HG03439 (cell line): ENCODE results near the gene NACC2.

Experiments
- ATAC-seq: cut with Tn5 transposase; IDR thresholded peaks from one replicate; pipeline ENCODE4 v1.9.1; 2021; ENCODE audit warnings: mild to moderate bottlenecking, moderate library complexity; ENCODE audit not compliant: unreplicated experiment

The NACC2 gene

GRCh38 chr9:136002881-136003280 lies 92.2 kb downstream of the NACC2 start:
- ATAC-seq: no peak

- ATAC-seq: no peak
These were observed 92.9 kb downstream of the NACC2 start for GRCh38 chr9:136002215-136002614.

GRCh38 chr9:136001231-136001630 lies 93.9 kb downstream of the NACC2 start:
- no peak for ATAC-seq

GRCh38 chr9:135998410-135999071 lies 96.5 kb downstream of the NACC2 start:
- no peak for ATAC-seq

- no peak for ATAC-seq
These were observed 97.1 kb downstream of the NACC2 start for GRCh38 chr9:135998016-135998380.

GRCh38 chr9:135997090-135998015 lies 97.7 kb downstream of the NACC2 start:
- no peak for ATAC-seq

GRCh38 chr9:135995816-135996215 lies 99.3 kb downstream of the NACC2 start:
- ATAC-seq: no peak

- no peak for ATAC-seq
These were observed 100.4 kb downstream of the NACC2 start for GRCh38 chr9:135994501-135995192.

GRCh38 chr9:135993765-135994500 lies 101.2 kb downstream of the NACC2 start:
- no peak for ATAC-seq

GRCh38 chr9:135993409-135993742 lies 101.7 kb downstream of the NACC2 start:
- ATAC-seq: no peak

GRCh38 chr9:135992486-135993408 lies 102.3 kb downstream of the NACC2 start:
- ATAC-seq: no peak

GRCh38 chr9:135991771-135992170 lies 103.3 kb downstream of the NACC2 start:
- ATAC-seq: no peak

- ATAC-seq: no peak
These were observed 104.3 kb downstream of the NACC2 start for GRCh38 chr9:135990468-135991429.

GRCh38 chr9:135989722-135990467 lies 105.2 kb downstream of the NACC2 start:
- no peak for ATAC-seq

- ATAC-seq: no peak
These were observed 105.9 kb downstream of the NACC2 start for GRCh38 chr9:135989157-135989556.

- ATAC-seq: no peak
These were observed 106.6 kb downstream of the NACC2 start for GRCh38 chr9:135988493-135988892.

GRCh38 chr9:135987838-135988404 lies 107.2 kb downstream of the NACC2 start:
- no peak for ATAC-seq

- ATAC-seq: no peak
These were observed 108.5 kb downstream of the NACC2 start for GRCh38 chr9:135986605-135987004.
